Uterus (tissue), 4 donors: Measurements from ENCODE around the gene FLOT1. TPM values are rescaled to one million over a fixed set of nuclear protein-coding genes. Genes with fewer than 3 reads are reported as not detected.
"Not testable (repeated sequence)": the region's sequence is repeated elsewhere in the genome, so short reads cannot be mapped to it uniquely, and the experiment has no call there.

Source experiments
- DNase-seq, 2 donors: peaks; one replicate each; pipeline ENCODE4 v3.0.0-alpha.2; 2019 to 2020
- H3K27ac ChIP-seq, 2 donors: fragments of 200-600 bp; sonication (generic); 1 replicate in 1 of 2; 2 replicates in 1 of 2; pipeline ENCODE4 v1.5.1; 2016 to 2018
- H3K27me3 ChIP-seq, 2 donors: fragments of 200-600 bp; sonication (generic); one replicate each; pipeline ENCODE4 v1.5.1; 2018 to 2019; ENCODE audit warnings: control low read depth in 1 of 2
- H3K36me3 ChIP-seq, 2 donors: fragments of 200-600 bp; sonication (generic); one replicate each; pipeline ENCODE4 v1.5.1; 2019; ENCODE audit warnings: control low read depth in 1 of 2
- H3K4me1 ChIP-seq, 2 donors: fragments of 200-600 bp; sonication (generic); one replicate each; pipeline ENCODE4 v1.5.1; 2018 to 2019; ENCODE audit warnings: control low read depth in 1 of 2
- H3K4me3 ChIP-seq, 2 donors: fragments of 200-600 bp; sonication (generic); 1 replicate in 1 of 2; 2 replicates in 1 of 2; pipeline ENCODE4 v1.5.1; 2018 to 2019; ENCODE audit warnings: mild to moderate bottlenecking in 1 of 2
- H3K9me3 ChIP-seq, 2 donors: fragments of 200-600 bp; sonication (generic); one replicate each; pipeline ENCODE4 v1.5.1; 2019; ENCODE audit warnings: control low read depth in 1 of 2
- CTCF ChIP-seq, 4 experiments: fragments of 200-600 bp in 2 of 4; fragments of 450-650 bp in 2 of 4; sonication (generic) in 2 of 4; IDR thresholded peaks; one replicate each; pipeline ENCODE4 v1.5.1; 2016 to 2019; ENCODE audit warnings: antibody characterized with exemption in 4 of 4, mild to moderate bottlenecking in 2 of 4, moderate library complexity in 1 of 4
- POLR2A ChIP-seq, 2 donors: fragments of 450-650 bp; IDR thresholded peaks; one replicate each; pipeline ENCODE4 v1.6.1; 2016; ENCODE audit warnings: antibody characterized with exemption in 2 of 2, mild to moderate bottlenecking in 1 of 2, moderate library complexity in 1 of 2
- intact Hi-C: fragments of 100-400 bp; cut with DNase I; formaldehyde crosslinking; loops from one replicate; pipeline ENCODE4 v1.15.1; 2023; ENCODE audit warnings: low total_unique reads
- total RNA-seq, 4 donors: library from RNA; depleted of rRNA in 3 of 4; stranded (reverse); fragments of >200 nt in 3 of 4; gene quantifications; one replicate each; pipeline versions ENCODE4 v1.1.0 to v1.2.4, GENCODE V29; 2014 to 2023
- donor health status: DM: yes; HTN: yes; CAD: no.

FLOT1 gene
- total RNA-seq, 4 donors from 2014 or later, result 47.1 to 155 (median 64.6) TPM

GRCh38 chr6:30719356-30719755 is 23.1 kb downstream of the FLOT1 start:
- TF ChIP-seq CTCF (IDR thresholded peaks at IDR 0.05), result no peak
- no peak for TF ChIP-seq POLR2A (IDR thresholded peaks at IDR 0.05)
- Histone ChIP-seq H3K4me1 (no peaks in the 10 kb centered on the region), H3K4me3 (peak overlapping the region; percentile 59 to 69), H3K36me3 (no peaks in the 10 kb centered on the region), H3K9me3 (no peaks in the 10 kb centered on the region), H3K27ac (peak overlapping the region; percentile 74 to 91), H3K27me3 (no peaks in the 10 kb centered on the region)
- no peak for DNase-seq
- intact Hi-C loops, result no loop called here

GRCh38 chr6:30717845-30718720 is 24.4 kb downstream of the FLOT1 start:
- peak overlapping the region; percentile 85 to 91 for H3K27ac ChIP-seq
- H3K4me1 ChIP-seq, H3K36me3 ChIP-seq, DNase-seq, H3K9me3 ChIP-seq, H3K27me3 ChIP-seq, intact Hi-C loops: not testable (repeated sequence)
- peak overlapping the region; percentile 62 to 65 for H3K4me3 ChIP-seq

- Histone ChIP-seq H3K36me3 (no peaks in the 10 kb centered on the region), H3K27me3 (no peaks in the 10 kb centered on the region), H3K9me3 (no peaks in the 10 kb centered on the region), H3K4me3 (peak within 1 kb of the TSS; percentile 62 to 65), H3K27ac (peak within 1 kb of the TSS; percentile 91 to 96), H3K4me1 (no peaks in the 10 kb centered on the region)
- DNase-seq, result peak; percentile 100
- TF ChIP-seq POLR2A (IDR thresholded peaks at IDR 0.05) (peak; percentile 83 to 88), CTCF (IDR thresholded peaks at IDR 0.05) (peak; percentile 21 to 63 (median 38))
- intact Hi-C loops, result no loop called here
Observed at GRCh38 chr6:30717129-30717844, 25.2 kb downstream of the FLOT1 start, which contains the start of gene MDC1. MDC1 (minus strand) TSS chr6:30717281; CDS start chr6:30715175, 2,106 bp downstream.

GRCh38 chr6:30716879-30717128 is 25.7 kb downstream of the FLOT1 start:
- intact Hi-C loops, result no loop called here
- Histone ChIP-seq H3K27me3 (no peaks in the 10 kb centered on the region), H3K36me3 (no peaks in the 10 kb centered on the region), H3K4me1 (no peaks in the 10 kb centered on the region), H3K27ac (peak overlapping the region; percentile 91 to 96), H3K4me3 (peak overlapping the region; percentile 62 to 65), H3K9me3 (no peaks in the 10 kb centered on the region)
- TF ChIP-seq CTCF (IDR thresholded peaks at IDR 0.05) (no peak), POLR2A (IDR thresholded peaks at IDR 0.05) (no peak)
- DNase-seq, result no peak

- intact Hi-C loops, result no loop called here
- H3K4me1 ChIP-seq, result no peaks in the 10 kb centered on the region
- no peak for DNase-seq
- no peak overlapping the region for H3K4me3 ChIP-seq
- TF ChIP-seq CTCF (IDR thresholded peaks at IDR 0.05) (no peak), POLR2A (IDR thresholded peaks at IDR 0.05) (no peak)
- H3K9me3 ChIP-seq, result no peaks in the 10 kb centered on the region
- no peaks in the 10 kb centered on the region for H3K36me3 ChIP-seq
- no peaks in the 10 kb centered on the region for H3K27me3 ChIP-seq
- no peak overlapping the region for H3K27ac ChIP-seq
Observed at GRCh38 chr6:30714263-30714662, 28.2 kb downstream of the FLOT1 start.
